ENCODE measurements around the gene SLC6A9. TPM values are rescaled to one million over a fixed set of nuclear protein-coding genes. Genes with fewer than 3 reads are reported as not detected.

SLC6A9 gene
- total and polyA plus RNA-seq, 10 donors = 0.26 to 6.1 (median 2.3) TPM

GRCh38 chr1:43968348-43968948, 62.8 kb downstream of the SLC6A9 start:
- no peak for TF ChIP-seq POLR2AphosphoS5 (IDR thresholded peaks at IDR 0.05)
- no peak for TF ChIP-seq CTCF (IDR thresholded peaks at IDR 0.05 in 8 of 11, conservative IDR thresholded peaks at IDR 0.05 in 3 of 11)
- TF ChIP-seq POLR2A (IDR thresholded peaks at IDR 0.05) = no peak
- DNase-seq = no peak
- Histone ChIP-seq H3K27ac (no peak overlapping the region), H3K9me3 (no peaks in the 10 kb centered on the region), H3K4me1 (peaks cover 9 to 30% (median 21%) of the 10 kb centered on the region in 6 donors), H3K27me3 (replicated peaks in 1 of 7) (no peaks in the 10 kb centered on the region), H3K4me3 (no peak overlapping the region), H3K36me3 (peaks cover 0 to 66% (median 12%) of the 10 kb centered on the region in 6 donors)
- 90 to 94% (median 93%) methylated on average over 6 of the region's 6 CpGs for WGBS, 5 donors
- intact Hi-C loops (cut with DNase I; ENCODE audit: low total_unique reads) = no loop called here

- Histone ChIP-seq H3K36me3 (peaks cover 0 to 72% (median 12%) of the 10 kb centered on the region in 6 donors), H3K4me3 (no peak overlapping the region), H3K4me1 (peaks cover 2 to 13% (median 8%) of the 10 kb centered on the region in 6 donors), H3K27ac (no peak overlapping the region), H3K9me3 (no peaks in the 10 kb centered on the region), H3K27me3 (replicated peaks in 1 of 7) (no peaks in the 10 kb centered on the region)
- no peak for TF ChIP-seq POLR2AphosphoS5 (IDR thresholded peaks at IDR 0.05)
- no peak for TF ChIP-seq CTCF (IDR thresholded peaks at IDR 0.05 in 8 of 11, conservative IDR thresholded peaks at IDR 0.05 in 3 of 11)
- no peak for TF ChIP-seq POLR2A (IDR thresholded peaks at IDR 0.05)
- DNase-seq = no peak
- intact Hi-C loops (cut with DNase I; ENCODE audit: low total_unique reads) = no loop called here
- 87 to 98% (median 91%) methylated on average over 2 to 3 of the region's 3 CpGs for WGBS, 5 donors
These were observed 65.9 kb downstream of the SLC6A9 start for GRCh38 chr1:43965316-43965715.

- H3K36me3 ChIP-seq = peaks cover 0 to 87% (median 21%) of the 10 kb centered on the region in 6 donors
- WGBS, 5 donors = 57 to 87% (median 64%) methylated on average over 5 of the region's 5 CpGs
- TF ChIP-seq POLR2A (IDR thresholded peaks at IDR 0.05) = no peak
- TF ChIP-seq POLR2AphosphoS5 (IDR thresholded peaks at IDR 0.05) = no peak
- no peak for TF ChIP-seq CTCF (IDR thresholded peaks at IDR 0.05 in 8 of 11, conservative IDR thresholded peaks at IDR 0.05 in 3 of 11)
- intact Hi-C loops (cut with DNase I; ENCODE audit: low total_unique reads) = no loop called here
- H3K9me3 ChIP-seq = no peaks in the 10 kb centered on the region
- no peak overlapping the region for H3K4me3 ChIP-seq
- H3K27me3 ChIP-seq (replicated peaks in 1 of 7) = no peaks in the 10 kb centered on the region
- no peak overlapping the region for H3K27ac ChIP-seq
- no peaks in the 10 kb centered on the region for H3K4me1 ChIP-seq
- peak; percentile 36 for DNase-seq
These were observed 67.4 kb downstream of the SLC6A9 start for GRCh38 chr1:43963890-43964289.

GRCh38 chr1:43963006-43963405, 68.3 kb downstream of the SLC6A9 start:
- no peak for DNase-seq
- Histone ChIP-seq H3K9me3 (no peaks in the 10 kb centered on the region), H3K27me3 (replicated peaks in 1 of 7) (no peaks in the 10 kb centered on the region), H3K4me3 (no peak overlapping the region), H3K27ac (no peak overlapping the region), H3K36me3 (peaks cover 0 to 95% (median 27%) of the 10 kb centered on the region in 6 donors), H3K4me1 (no peaks in the 10 kb centered on the region)
- no peak for TF ChIP-seq POLR2AphosphoS5 (IDR thresholded peaks at IDR 0.05)
- TF ChIP-seq CTCF (IDR thresholded peaks at IDR 0.05 in 8 of 11, conservative IDR thresholded peaks at IDR 0.05 in 3 of 11) = no peak
- TF ChIP-seq POLR2A (IDR thresholded peaks at IDR 0.05) = no peak
- 85 to 96% (median 95%) methylated on average over 3 of the region's 3 CpGs for WGBS, 5 donors
- intact Hi-C loops (cut with DNase I; ENCODE audit: low total_unique reads) = no loop called here

All from spleen (tissue), 11 donors.